ENCODE data around the gene CHD1L.
"Not testable (repeated sequence)": the region's sequence is repeated elsewhere in the genome, so short reads cannot be mapped to it uniquely, and the experiment has no call there.

The CHD1L gene

DNA sequence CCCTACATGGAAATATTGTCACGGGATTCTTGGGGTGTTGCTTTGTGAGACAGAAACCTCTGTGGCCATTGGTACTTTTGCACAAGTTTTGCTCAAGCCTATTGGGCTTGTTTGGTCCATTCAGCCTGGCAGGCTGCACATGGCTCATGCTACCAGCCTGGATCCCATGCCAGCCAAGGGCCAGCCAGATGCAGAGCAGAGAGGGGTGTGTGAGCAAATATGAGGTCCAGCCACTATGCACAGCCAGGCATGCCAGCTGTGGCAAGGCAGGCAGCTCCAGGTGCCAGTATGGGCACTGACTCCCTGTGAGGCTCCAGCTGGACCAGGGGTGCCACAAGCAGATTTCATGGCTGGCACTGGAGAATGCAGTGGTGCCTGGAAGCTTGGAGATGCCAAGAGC, 6.7 kb upstream of the CHD1L start:
- no peak for DNase-seq

DNA sequence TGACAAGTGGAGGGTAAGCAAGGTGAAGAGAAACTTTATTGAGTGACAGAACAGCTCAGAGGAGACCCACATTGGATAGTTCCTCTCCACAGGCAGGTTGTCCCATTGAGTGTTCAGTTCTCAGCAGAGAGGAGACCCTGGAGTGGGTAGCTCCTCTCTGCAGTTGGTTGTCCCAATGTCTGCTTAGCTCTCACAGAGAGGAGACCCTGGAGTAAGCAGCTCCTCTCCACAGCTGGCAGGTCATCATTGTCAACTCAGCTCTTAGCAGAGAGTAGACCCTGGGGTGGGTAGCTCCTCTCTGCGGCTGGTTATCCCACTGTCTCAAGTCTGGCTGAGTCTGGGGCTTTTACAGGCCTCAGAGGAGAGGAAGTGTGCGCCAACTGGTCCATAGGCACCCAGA, 6.0 kb upstream of the CHD1L start:
- DNase-seq = no peak

- no peak for DNase-seq
Measured at GRCh38 chr1:147236959-147237791, 5.3 kb upstream of the CHD1L start.

DNA sequence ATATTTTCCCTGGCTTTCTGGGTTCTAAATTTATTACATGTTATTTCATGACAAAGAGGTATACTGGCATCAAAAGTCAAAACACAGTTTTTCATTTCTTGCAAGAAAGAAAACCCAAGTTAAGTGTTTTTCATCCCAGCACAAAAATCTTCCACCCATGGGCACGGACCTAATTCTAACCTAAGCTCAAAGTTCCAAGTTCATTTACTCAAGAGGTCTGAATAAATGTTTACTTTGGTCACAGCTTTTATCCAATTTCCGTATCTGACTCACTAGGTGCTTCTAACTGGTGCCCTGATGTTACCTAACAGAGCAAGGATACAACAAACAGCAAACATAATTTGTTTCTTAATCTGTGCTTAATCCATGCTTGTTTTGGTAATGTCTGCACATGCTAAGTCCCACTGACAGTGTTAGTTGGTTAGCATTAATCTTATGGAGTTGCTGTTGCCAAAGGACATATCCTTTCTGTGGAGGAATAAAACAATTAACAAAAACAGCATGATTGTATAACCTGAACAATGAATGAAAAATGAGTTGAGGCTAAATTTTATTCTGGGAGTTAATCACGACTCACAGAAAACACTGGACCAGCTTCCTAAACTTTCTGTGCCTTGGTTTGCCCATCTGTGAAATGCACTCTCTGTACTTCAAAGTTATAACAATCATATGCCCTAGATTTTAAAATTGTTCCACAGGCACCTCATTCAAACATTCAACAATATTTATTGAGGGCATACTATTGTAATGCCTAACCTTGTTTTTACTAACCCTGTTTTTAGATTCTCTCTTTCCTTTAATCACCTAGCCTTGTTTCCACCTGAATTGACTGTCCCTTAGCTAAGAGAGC, 4.2 kb upstream of the CHD1L start:
- no peak for DNase-seq

DNA sequence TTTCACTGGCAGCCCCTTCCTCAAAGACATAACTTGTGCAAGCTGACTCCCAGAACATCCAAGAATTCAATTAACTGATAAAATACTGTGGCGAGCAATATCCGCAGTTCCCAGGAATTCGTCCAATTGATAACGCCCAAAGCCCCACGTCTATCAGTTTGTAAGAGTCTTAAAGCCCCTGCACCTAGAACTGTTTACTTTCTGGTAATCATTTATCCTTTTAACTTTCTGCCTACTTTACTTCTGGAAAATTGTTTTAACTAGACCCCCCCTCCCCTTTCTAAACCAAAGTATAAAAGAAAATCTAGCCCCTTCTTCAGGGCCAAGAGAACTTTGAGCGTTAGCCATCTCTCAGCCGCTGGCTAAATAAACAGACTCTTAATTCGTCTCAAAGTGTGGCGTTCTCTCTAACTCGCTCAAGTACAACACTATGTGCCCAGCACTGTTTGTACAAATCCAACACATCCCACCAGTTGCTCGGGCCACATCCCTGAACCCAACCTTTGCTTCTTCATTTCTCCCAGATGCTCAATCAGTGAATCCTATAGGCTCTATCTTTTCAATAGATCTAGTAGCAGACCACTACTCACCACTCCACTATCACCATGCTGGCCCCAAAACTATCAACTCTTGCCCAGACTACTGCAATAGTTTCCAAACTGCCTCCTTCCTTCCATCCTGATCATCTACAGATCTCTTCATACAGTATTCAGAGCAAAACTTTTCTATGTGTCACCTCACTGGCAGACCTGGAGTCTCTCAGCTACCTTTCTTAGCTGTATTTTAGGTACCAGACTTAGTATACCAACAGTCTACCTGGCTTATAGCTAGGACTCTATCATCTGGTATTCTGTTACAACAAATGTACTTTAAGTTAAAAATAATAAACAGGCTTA, 3.3 kb upstream of the CHD1L start:
- DNase-seq = no peak

GRCh38 chr1:147240131-147240721, 2.3 kb upstream of the CHD1L start:
- DNase-seq = not testable (repeated sequence)

DNA sequence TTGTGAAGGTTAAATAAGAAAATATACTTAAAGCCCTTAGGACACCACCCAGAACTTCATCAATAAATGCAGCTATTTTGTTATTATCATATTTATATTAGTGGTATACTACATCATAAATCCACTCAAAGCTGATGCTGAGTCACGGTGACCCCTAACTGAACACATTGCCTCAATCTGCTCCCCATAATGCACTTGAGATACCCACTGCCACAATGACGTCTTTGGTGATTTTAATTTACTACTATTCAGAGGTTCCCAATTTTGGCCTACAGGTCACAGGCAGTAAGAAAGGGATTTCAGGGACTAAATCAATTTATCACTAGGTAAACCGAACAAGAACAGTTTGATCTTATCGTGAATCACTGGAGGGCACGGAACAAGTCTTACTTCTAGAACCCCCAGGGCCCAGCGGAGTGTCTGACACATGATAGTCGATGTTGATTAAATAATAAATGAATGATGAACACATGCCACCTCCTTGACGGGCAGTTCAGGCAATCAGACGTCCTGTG, 493 bp upstream of the CHD1L start:
- no peak for DNase-seq

GRCh38 chr1:147243228-147243685, 773 bp downstream of the CHD1L start:
- peak; percentile 60 for DNase-seq

DNA sequence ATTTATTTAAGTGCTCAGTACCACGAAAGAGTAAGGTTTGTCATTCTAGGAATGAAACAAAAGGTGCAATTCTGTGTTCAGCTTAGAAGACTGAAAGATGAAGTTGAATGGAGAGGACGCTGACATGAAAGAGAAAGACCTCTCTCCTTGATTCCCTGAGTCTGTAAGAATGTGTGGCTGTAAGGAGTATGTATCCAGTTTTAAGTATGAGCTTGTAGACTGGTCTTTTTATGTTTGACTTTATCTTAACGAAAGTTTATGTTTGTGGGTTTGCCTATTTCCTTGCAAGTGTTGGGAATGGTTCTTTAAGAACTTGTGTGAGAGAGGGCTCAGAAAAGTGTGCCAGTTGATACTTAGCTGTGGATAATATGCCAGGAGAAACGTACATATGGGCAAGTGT, 1.4 kb downstream of the CHD1L start:
- no peak for DNase-seq

DNA sequence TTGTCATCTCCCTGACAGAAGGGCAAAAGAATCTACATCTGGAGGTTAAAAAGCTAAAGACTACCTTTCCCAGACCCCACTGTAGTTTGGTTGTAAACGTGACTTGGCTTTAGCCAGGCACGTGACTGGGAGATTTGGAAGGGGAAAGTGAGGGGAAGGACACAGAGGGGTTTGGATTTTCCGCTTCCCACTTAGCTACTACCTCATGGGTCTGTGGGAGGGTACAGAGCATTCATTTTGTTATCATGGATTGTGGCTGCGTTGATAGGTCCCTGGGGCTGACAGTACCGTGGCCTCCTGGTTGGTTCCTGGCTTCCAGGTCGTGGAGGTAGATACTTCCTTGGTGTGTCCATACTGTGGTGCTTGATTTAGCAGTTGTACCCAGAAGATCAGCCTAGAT, 2.6 kb downstream of the CHD1L start:
- DNase-seq = no peak

GRCh38 chr1:147245586-147246021, 3.1 kb downstream of the CHD1L start:
- no peak for DNase-seq

DNA sequence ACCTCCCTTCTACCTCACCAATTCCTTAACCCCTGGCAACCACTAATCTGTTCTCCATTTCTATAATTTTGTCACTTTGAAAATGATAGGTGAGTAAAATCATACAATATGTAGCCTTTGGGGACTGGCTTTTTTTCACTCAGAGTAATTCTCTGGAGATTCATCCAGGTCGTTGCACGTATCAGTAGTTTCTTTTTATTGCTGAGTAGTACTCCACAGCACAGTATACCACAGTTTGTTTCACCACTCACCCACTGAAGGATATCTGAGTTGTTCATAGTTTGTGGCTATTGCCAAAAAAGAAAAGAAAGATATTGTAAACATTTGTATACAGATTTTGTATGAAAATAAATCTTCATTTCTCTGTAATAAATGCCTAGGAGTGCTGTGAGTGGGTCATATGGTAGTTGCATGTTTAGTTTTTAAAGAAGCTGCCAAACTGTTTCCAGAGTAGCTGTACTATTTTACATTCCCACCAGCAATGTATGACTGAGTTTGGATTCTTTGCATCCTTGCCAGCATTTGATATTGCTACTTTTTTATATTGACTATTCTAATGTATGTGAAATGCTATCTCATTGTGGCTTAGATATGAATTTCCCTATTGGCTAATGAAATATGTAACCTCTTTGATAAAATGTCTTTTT, 3.7 kb downstream of the CHD1L start:
- DNase-seq = no peak

- no peak for DNase-seq
Measured at GRCh38 chr1:147246910-147247655, 4.6 kb downstream of the CHD1L start.

DNA sequence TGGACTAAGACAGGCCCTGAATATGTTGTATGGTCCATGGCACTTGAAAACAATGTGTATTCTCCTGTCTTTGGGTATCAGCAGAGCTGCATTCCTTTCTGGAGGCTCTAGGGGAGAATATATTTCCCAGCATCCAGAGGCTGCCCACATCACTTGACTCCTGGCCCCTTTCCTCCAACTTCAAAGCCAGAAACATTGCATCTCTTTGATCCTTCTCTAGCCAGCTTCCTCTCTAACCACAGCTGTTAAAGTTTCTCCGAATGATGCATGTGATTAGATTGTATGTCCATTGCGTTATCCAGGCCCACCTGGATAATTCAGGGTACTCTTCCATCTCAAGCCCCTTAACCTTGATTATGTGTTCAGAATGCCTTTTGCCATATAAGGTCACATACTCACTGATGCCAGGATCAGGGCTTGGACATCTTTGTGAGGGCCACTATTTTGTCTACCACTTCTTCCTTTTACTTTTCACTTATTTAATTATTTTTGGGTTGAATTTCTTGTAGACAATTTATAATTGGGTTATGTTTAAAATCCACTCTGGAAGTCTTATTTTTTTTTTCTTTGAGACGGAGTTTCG, 5.3 kb downstream of the CHD1L start:
- DNase-seq = no peak

DNA sequence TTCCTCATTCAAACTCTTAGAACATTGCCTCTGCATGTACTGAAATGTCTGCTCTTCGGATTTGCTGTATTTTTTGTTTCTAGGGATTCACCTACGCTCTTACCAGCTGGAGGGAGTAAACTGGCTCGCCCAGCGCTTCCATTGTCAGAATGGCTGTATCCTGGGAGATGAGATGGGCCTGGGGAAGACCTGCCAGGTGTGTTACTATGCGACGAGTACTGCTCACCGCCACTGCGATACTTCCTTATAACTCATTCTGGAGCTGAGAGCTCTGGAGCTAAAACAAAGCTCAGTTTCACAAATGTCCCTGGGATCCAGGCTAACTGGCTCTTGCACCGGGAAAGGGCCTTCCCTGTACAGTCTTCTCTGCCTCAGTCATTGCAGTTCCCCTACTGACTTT, 10.1 kb downstream of the CHD1L start:
- no peak for DNase-seq

GRCh38 chr1:147260956-147261355, 18.5 kb downstream of the CHD1L start:
- no peak for DNase-seq

- no peak for DNase-seq
Measured at GRCh38 chr1:147264158-147264768, 21.8 kb downstream of the CHD1L start.

DNA sequence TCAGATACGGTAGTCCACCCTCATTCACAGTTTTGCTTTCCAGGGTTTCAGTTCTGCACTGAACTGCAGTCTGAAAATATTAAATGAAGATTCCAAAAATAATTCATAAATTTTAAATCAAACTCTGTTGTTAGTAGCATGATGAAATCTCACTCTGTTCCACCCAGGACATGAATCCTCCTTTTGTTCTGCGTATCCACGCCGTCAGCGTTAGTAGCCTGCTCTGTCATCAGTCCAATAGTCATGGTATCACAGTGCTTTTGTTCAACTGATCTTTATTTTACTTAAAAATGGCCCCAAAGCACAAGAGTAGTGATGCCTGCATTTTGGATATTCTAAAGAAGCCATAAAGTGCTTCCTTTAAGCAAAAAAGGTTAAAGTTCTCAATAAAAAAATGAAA, 23.9 kb downstream of the CHD1L start:
- DNase-seq = no peak

DNA sequence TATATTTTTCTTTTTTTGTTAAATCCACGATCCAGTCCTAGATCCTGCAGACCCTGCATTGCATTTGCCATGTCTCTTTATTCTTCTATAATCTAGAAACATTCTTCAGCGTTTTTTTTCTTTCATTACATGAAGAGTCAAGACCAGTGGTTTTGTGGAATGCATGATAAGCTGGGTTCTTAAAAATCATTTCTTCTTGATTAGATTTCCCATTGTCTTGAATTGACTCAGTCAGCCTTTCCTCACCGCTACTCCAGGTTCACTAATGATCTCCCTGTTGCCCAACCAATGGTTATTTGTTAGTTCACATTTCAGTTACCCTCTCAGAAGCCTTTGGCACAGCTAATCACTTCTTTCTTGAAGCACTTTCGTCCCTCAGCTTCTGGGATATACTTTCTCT, 25.2 kb downstream of the CHD1L start:
- no peak for DNase-seq

DNA sequence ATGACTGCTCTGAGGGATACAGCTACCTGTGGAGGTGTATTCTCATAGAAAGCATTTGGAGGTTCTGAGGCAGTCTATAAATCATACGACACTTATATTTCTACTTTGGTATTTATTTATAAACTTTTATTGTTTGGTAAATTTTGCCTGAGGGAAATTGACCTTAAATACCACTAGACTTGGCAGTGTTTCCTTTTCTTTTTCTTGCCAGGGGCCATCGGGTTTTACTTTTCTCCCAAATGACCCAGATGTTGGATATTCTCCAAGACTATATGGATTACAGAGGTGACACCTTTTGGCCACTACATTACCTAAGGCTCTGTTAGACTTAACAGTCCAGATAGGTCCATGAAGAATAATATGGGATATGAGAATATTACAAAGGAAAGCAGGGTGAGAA, 28.2 kb downstream of the CHD1L start:
- DNase-seq = no peak
